ENCODE results near the gene CCDC174.
"Not testable (repeated sequence)": the region's sequence is repeated elsewhere in the genome, so short reads cannot be mapped to it uniquely, and the experiment has no call there.

Gene CCDC174

DNA sequence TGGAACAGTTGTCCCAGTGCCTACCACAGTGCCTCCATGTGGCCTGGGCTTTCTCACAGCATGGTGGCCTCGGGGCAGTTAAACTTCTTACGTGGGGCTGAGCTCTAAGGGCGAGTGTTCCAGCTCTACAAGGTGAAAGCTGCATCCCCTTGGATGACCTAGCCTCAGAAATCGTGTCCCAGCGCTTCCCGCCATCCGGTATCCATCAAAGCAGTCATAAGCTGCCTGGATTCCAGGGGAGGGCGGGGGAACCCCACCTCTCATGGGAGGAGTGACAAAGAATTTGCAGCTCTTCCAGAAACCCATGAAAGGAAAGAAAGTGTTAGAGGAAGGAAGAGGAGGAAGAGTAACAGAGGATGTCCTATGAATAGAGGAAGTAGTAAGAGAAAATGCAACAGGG is 45.8 kb upstream of the CCDC174 start:
- Histone ChIP-seq H2BK5ac (ENCODE audit: low read depth, low read length, poor library complexity) (no peak overlapping the region), H3K79me2 (ENCODE audit: control insufficient read depth, insufficient read depth, low read length, poor library complexity) (no peaks in the 10 kb centered on the region), H2BK12ac (ENCODE audit: low read length) (no peak overlapping the region), H3K23ac (ENCODE audit: low read length) (no peak overlapping the region), H2AFZ (ENCODE audit: insufficient read depth, low read length, poor library complexity) (no peak overlapping the region), H3K9ac (ENCODE audit: low read length) (no peak overlapping the region), H3K36me3 (ENCODE audit: control insufficient read depth in 1 of 2, insufficient read depth in 2 of 2, low read length in 2 of 2) (no peaks in the 10 kb centered on the region), H3K4me3 (ENCODE audit: low read depth, low read length) (no peak overlapping the region), H3K4me2 (ENCODE audit: low read length) (no peak overlapping the region), H3K9me3 (ENCODE audit: insufficient read depth, low read depth, low read length) (peaks cover 3% of the 10 kb centered on the region), H3K4me1 (ENCODE audit: control insufficient read depth in 1 of 2, insufficient read depth in 2 of 2, low read length in 2 of 2) (peaks cover 6 to 8% of the 10 kb centered on the region in 2 experiments), H3K4ac (ENCODE audit: low read depth, low read length) (no peak overlapping the region), H4K12ac (ENCODE audit: low read depth, low read length) (no peak overlapping the region), H3K79me1 (ENCODE audit: low read length) (no peaks in the 10 kb centered on the region), H3K14ac (ENCODE audit: low read length) (no peak overlapping the region), H2AK5ac (ENCODE audit: low read length) (no peak overlapping the region), H3K27me3 (ENCODE audit: insufficient read depth, low read length) (peaks cover 21% of the 10 kb centered on the region), H3K18ac (ENCODE audit: low read length) (no peak overlapping the region), H3K27ac (ENCODE audit: low read depth, low read length) (no peak overlapping the region), H2BK120ac (ENCODE audit: insufficient read depth, low read length, poor library complexity) (no peak overlapping the region), H4K8ac (ENCODE audit: low read depth, low read length) (no peak overlapping the region), H4K91ac (ENCODE audit: low read depth, low read length) (no peak overlapping the region)
- no CpG with 5 or more reads among the region's 8 CpGs for WGBS (ENCODE audit: extremely low coverage, insufficient coverage, insufficient read length)
- no peak for DNase-seq

DNA sequence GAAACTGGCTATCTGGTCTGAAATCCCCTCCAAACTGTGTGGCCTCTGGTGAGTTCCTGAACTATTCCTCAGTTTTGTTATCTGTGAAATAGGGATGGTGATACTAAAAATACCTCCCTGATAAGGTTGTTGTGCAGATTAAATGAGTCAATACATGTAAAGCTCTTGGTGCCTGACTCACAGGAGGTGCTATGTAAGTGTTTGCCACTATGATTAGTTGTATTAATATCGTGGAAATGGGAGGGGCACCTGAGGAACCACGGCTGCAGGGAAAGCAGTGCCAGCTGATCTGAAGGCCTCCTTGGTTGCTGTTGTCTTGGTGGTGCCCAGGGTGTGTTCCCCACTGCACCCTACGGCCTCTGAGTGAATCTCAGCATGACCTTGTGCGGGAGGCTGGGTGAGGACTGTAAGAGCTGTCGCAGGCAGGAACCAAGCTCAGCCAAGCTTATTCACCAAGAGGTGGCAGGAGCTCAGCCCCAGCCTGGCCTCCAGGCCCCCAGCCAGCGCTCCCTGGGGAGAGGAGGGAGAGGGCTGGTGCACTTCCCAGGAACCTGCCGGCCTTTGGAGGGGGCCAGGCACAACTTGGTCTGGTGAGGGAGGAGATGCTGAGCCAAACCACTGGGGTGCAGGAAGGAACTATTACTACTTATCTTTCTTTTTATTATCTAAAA is 44.8 kb upstream of the CCDC174 start:
- no peak overlapping the region for H3K27ac ChIP-seq (ENCODE audit: low read depth, low read length)
- no peak overlapping the region for H3K4me2 ChIP-seq (ENCODE audit: low read length)
- no peak overlapping the region for H2BK120ac ChIP-seq (ENCODE audit: insufficient read depth, low read length, poor library complexity)
- H3K18ac ChIP-seq (ENCODE audit: low read length) = no peak overlapping the region
- H4K12ac ChIP-seq (ENCODE audit: low read depth, low read length) = no peak overlapping the region
- H4K91ac ChIP-seq (ENCODE audit: low read depth, low read length) = no peak overlapping the region
- H2AFZ ChIP-seq (ENCODE audit: insufficient read depth, low read length, poor library complexity) = no peak overlapping the region
- H3K4me1 ChIP-seq (ENCODE audit: control insufficient read depth in 1 of 2, insufficient read depth in 2 of 2, low read length in 2 of 2) = peaks cover 6 to 8% of the 10 kb centered on the region in 2 experiments
- H2AK5ac ChIP-seq (ENCODE audit: low read length) = no peak overlapping the region
- no peaks in the 10 kb centered on the region for H3K79me1 ChIP-seq (ENCODE audit: low read length)
- H3K36me3 ChIP-seq (ENCODE audit: control insufficient read depth in 1 of 2, insufficient read depth in 2 of 2, low read length in 2 of 2) = no peaks in the 10 kb centered on the region
- H3K9me3 ChIP-seq (ENCODE audit: insufficient read depth, low read depth, low read length) = peaks cover 1% of the 10 kb centered on the region
- DNase-seq = no peak
- peaks cover 15% of the 10 kb centered on the region for H3K27me3 ChIP-seq (ENCODE audit: insufficient read depth, low read length)
- H3K14ac ChIP-seq (ENCODE audit: low read length) = no peak overlapping the region
- no peak overlapping the region for H3K4ac ChIP-seq (ENCODE audit: low read depth, low read length)
- no peaks in the 10 kb centered on the region for H3K79me2 ChIP-seq (ENCODE audit: control insufficient read depth, insufficient read depth, low read length, poor library complexity)
- no peak overlapping the region for H3K9ac ChIP-seq (ENCODE audit: low read length)
- H2BK5ac ChIP-seq (ENCODE audit: low read depth, low read length, poor library complexity) = no peak overlapping the region
- H3K4me3 ChIP-seq (ENCODE audit: low read depth, low read length) = no peak overlapping the region
- no CpG with 5 or more reads among the region's 7 CpGs for WGBS (ENCODE audit: extremely low coverage, insufficient coverage, insufficient read length)
- H2BK12ac ChIP-seq (ENCODE audit: low read length) = no peak overlapping the region
- no peak overlapping the region for H3K23ac ChIP-seq (ENCODE audit: low read length)
- H4K8ac ChIP-seq (ENCODE audit: low read depth, low read length) = no peak overlapping the region

DNA sequence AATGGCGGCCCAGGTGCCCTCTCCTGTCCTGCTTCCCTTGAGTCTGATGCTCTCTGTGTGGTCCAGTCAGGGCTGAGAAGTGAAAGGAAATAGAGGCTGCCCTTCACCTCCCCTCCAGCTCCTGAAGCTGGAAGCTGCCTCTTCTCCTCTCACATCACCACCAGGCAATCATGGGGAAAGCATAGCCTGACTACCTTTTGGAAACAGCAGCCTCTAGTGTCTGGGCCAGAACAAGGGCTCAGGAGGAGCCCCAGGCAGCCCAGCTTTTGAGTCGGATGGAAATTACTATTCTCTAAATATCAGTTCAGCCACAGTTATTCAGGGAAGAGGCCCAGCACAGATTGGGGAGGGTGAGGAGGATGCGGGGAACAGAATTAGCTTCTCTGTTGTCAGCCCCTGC is 43.3 kb upstream of the CCDC174 start:
- Histone ChIP-seq H4K12ac (ENCODE audit: low read depth, low read length) (no peak overlapping the region), H2BK12ac (ENCODE audit: low read length) (no peak overlapping the region), H3K79me1 (ENCODE audit: low read length) (no peaks in the 10 kb centered on the region), H3K14ac (ENCODE audit: low read length) (no peak overlapping the region), H3K4me1 (ENCODE audit: control insufficient read depth in 1 of 2, insufficient read depth in 2 of 2, low read length in 2 of 2) (peaks cover 0 to 2% of the 10 kb centered on the region in 2 experiments), H3K4me3 (ENCODE audit: low read depth, low read length) (no peak overlapping the region), H2BK120ac (ENCODE audit: insufficient read depth, low read length, poor library complexity) (no peak overlapping the region), H3K23ac (ENCODE audit: low read length) (no peak overlapping the region), H3K18ac (ENCODE audit: low read length) (no peak overlapping the region), H3K4me2 (ENCODE audit: low read length) (no peak overlapping the region), H3K36me3 (ENCODE audit: control insufficient read depth in 1 of 2, insufficient read depth in 2 of 2, low read length in 2 of 2) (no peaks in the 10 kb centered on the region), H2BK5ac (ENCODE audit: low read depth, low read length, poor library complexity) (no peak overlapping the region), H2AFZ (ENCODE audit: insufficient read depth, low read length, poor library complexity) (no peak overlapping the region), H3K27ac (ENCODE audit: low read depth, low read length) (no peak overlapping the region), H2AK5ac (ENCODE audit: low read length) (no peak overlapping the region), H3K9me3 (ENCODE audit: insufficient read depth, low read depth, low read length) (no peaks in the 10 kb centered on the region), H3K9ac (ENCODE audit: low read length) (no peak overlapping the region), H3K27me3 (ENCODE audit: insufficient read depth, low read length) (peaks cover 1% of the 10 kb centered on the region), H4K91ac (ENCODE audit: low read depth, low read length) (no peak overlapping the region), H3K79me2 (ENCODE audit: control insufficient read depth, insufficient read depth, low read length, poor library complexity) (no peaks in the 10 kb centered on the region), H4K8ac (ENCODE audit: low read depth, low read length) (no peak overlapping the region), H3K4ac (ENCODE audit: low read depth, low read length) (no peak overlapping the region)
- no CpG with 5 or more reads among the region's 3 CpGs for WGBS (ENCODE audit: extremely low coverage, insufficient coverage, insufficient read length)
- no peak for DNase-seq

DNA sequence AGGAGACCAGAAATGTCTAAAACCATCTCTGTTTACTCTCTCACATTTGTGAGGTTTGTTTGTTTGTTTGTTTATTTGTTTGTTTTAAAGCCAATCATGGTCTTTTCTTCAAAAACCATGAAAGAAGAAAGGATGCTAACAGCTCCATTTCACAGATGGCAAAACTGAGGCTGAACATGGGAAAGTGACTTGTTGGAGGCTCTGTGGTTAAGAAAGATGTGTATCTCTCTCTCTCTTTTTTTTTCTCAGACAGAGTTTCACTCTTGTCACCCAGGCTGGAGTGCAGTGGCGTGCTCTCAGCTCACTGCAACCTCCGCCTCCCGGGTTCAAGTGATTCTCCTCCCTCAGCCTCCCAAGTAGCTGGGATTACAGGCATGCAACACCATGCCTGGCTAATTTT is 42.5 kb upstream of the CCDC174 start:
- not testable (repeated sequence) for H2BK5ac ChIP-seq (ENCODE audit: low read depth, low read length, poor library complexity); H2BK120ac ChIP-seq (ENCODE audit: insufficient read depth, low read length, poor library complexity); H3K79me1 ChIP-seq (ENCODE audit: low read length); H3K79me2 ChIP-seq (ENCODE audit: control insufficient read depth, insufficient read depth, low read length, poor library complexity); H3K23ac ChIP-seq (ENCODE audit: low read length); H3K14ac ChIP-seq (ENCODE audit: low read length); H4K91ac ChIP-seq (ENCODE audit: low read depth, low read length); H3K27ac ChIP-seq (ENCODE audit: low read depth, low read length); H3K27me3 ChIP-seq (ENCODE audit: insufficient read depth, low read length); H3K4ac ChIP-seq (ENCODE audit: low read depth, low read length); H4K8ac ChIP-seq (ENCODE audit: low read depth, low read length); H4K12ac ChIP-seq (ENCODE audit: low read depth, low read length); H2AK5ac ChIP-seq (ENCODE audit: low read length); H3K9ac ChIP-seq (ENCODE audit: low read length); H3K18ac ChIP-seq (ENCODE audit: low read length); H3K36me3 ChIP-seq (ENCODE audit: control insufficient read depth in 1 of 2, insufficient read depth in 2 of 2, low read length in 2 of 2); DNase-seq; H2AFZ ChIP-seq (ENCODE audit: insufficient read depth, low read length, poor library complexity); H3K4me1 ChIP-seq (ENCODE audit: control insufficient read depth in 1 of 2, insufficient read depth in 2 of 2, low read length in 2 of 2); H3K4me3 ChIP-seq (ENCODE audit: low read depth, low read length); H2BK12ac ChIP-seq (ENCODE audit: low read length); H3K9me3 ChIP-seq (ENCODE audit: insufficient read depth, low read depth, low read length); H3K4me2 ChIP-seq (ENCODE audit: low read length)
- no CpG with 5 or more reads among the region's 3 CpGs for WGBS (ENCODE audit: extremely low coverage, insufficient coverage, insufficient read length)
